ENCODE measurements around the gene NMT2. TPM values are rescaled to one million over a fixed set of nuclear protein-coding genes. Genes with fewer than 3 reads are reported as not detected.
A peak's percentile ranks its signal among the peaks of the same experiment; 100 is the strongest.
"Not testable (repeated sequence)": the region's sequence is repeated elsewhere in the genome, so short reads cannot be mapped to it uniquely, and the experiment has no call there.

Gene NMT2
- total and polyA plus RNA-seq, 7 donors, result 11.1 to 23.3 (median 16.1) TPM

- intact Hi-C loops (cut with DNase I), result loop anchor here (2.0 kb wide), 1 partner anchor 207 kb away; no protein-coding TSS in a partner anchor
- H3K4me3 ChIP-seq, result no peak overlapping the region
- 92 to 93% methylated on average over 6 of the region's 6 CpGs for WGBS, 2 donors
- no peak for DNase-seq
- peaks cover 0 to 20% (median 6%) of the 10 kb centered on the region in 4 donors for H3K36me3 ChIP-seq
- no peaks in the 10 kb centered on the region for H3K9me3 ChIP-seq
- no peak overlapping the region for H3K27ac ChIP-seq
- TF ChIP-seq POLR2A (IDR thresholded peaks at IDR 0.05) (no peak), POLR2AphosphoS5 (IDR thresholded peaks at IDR 0.05) (no peak), CTCF (IDR thresholded peaks at IDR 0.05) (no peak), EP300 (IDR thresholded peaks at IDR 0.05) (no peak)
- H3K27me3 ChIP-seq, result no peaks in the 10 kb centered on the region
- H3K4me1 ChIP-seq, result peaks cover 0 to 10% (median 3%) of the 10 kb centered on the region in 4 donors
Measured at GRCh38 chr10:15211464-15211979, 43.0 kb upstream of the NMT2 start.

GRCh38 chr10:15210521-15210920 lies 42.0 kb upstream of the NMT2 start:
- no peak for TF ChIP-seq POLR2A (IDR thresholded peaks at IDR 0.05)
- TF ChIP-seq POLR2AphosphoS5 (IDR thresholded peaks at IDR 0.05), result no peak
- TF ChIP-seq EP300 (IDR thresholded peaks at IDR 0.05), result no peak
- TF ChIP-seq CTCF (IDR thresholded peaks at IDR 0.05), result no peak
- Histone ChIP-seq H3K4me3 (no peak overlapping the region), H3K27me3 (no peaks in the 10 kb centered on the region), H3K27ac (no peak overlapping the region), H3K9me3 (no peaks in the 10 kb centered on the region), H3K4me1 (peaks cover 0 to 10% (median 3%) of the 10 kb centered on the region in 4 donors), H3K36me3 (peaks cover 0 to 20% (median 6%) of the 10 kb centered on the region in 4 donors)
- DNase-seq, result no peak
- 87 to 89% methylated on average over 8 of the region's 8 CpGs for WGBS, 2 donors
- intact Hi-C loops (cut with DNase I), result loop anchor here (1.0 to 2.0 kb wide), 2 partner anchors 161 to 208 kb away; partner anchors contain the start of gene FAM171A1

- peak; percentile 52 to 85 (median 75) for TF ChIP-seq CTCF (IDR thresholded peaks at IDR 0.05)
- no peak for TF ChIP-seq POLR2AphosphoS5 (IDR thresholded peaks at IDR 0.05)
- Histone ChIP-seq H3K4me3 (no peak overlapping the region), H3K27ac (no peak overlapping the region), H3K9me3 (no peaks in the 10 kb centered on the region), H3K27me3 (no peaks in the 10 kb centered on the region), H3K36me3 (peaks cover 0 to 20% (median 6%) of the 10 kb centered on the region in 4 donors), H3K4me1 (peaks cover 0 to 10% (median 3%) of the 10 kb centered on the region in 4 donors)
- 24 to 25% methylated on average over 14 of the region's 14 CpGs for WGBS, 2 donors
- DNase-seq, result peak; percentile 88
- intact Hi-C loops (cut with DNase I), result loop anchor here (1.0 to 2.0 kb wide), 2 partner anchors 161 to 209 kb away; partner anchors contain the start of gene FAM171A1
Measured at GRCh38 chr10:15209827-15210509, 41.5 kb upstream of the NMT2 start.

DNA sequence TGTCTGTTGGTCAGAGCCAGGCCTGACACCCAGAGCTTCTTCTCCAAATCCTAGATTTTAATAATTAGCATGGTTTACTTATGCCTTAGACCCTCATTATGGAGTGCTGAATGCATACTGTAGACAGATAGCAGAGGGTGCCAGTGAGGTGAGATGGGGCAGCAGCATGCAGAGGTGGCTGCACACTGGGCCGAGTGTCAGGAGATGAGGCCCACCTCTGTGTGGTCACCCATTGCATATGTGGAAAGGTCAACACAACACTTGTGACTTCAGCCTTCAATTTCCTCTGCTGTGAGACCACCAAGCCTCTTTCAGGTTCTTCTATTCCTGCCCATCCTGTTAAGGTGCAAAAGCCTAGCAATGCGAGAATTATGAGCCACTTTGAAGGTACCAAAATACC lies 39.7 kb upstream of the NMT2 start:
- no peak overlapping the region for H3K27ac ChIP-seq
- peak; percentile 21 for DNase-seq
- WGBS, 2 donors, result 75 to 88% methylated on average over 2 of the region's 2 CpGs

GRCh38 chr10:15207410-15207809 lies 38.9 kb upstream of the NMT2 start:
- H3K9me3 ChIP-seq; H3K4me3 ChIP-seq; H3K36me3 ChIP-seq; H3K27ac ChIP-seq; H3K27me3 ChIP-seq; intact Hi-C loops (cut with DNase I): not testable (repeated sequence)
- 97% methylated on average over 4 of the region's 4 CpGs for WGBS, 2 donors
- peak; percentile 28 for DNase-seq
- peaks cover 0 to 10% (median 3%) of the 10 kb centered on the region in 4 donors for H3K4me1 ChIP-seq

More for the DNA sequence above, 39.7 kb upstream of the NMT2 start:
- Histone ChIP-seq H3K9me3 (no peaks in the 10 kb centered on the region), H3K4me3 (no peak overlapping the region), H3K4me1 (peaks cover 0 to 10% (median 3%) of the 10 kb centered on the region in 4 donors), H3K36me3 (peaks cover 0 to 10% (median 0%) of the 10 kb centered on the region in 4 donors), H3K27me3 (no peaks in the 10 kb centered on the region)
- TF ChIP-seq POLR2A (IDR thresholded peaks at IDR 0.05), result no peak
- TF ChIP-seq CTCF (IDR thresholded peaks at IDR 0.05), result no peak
- TF ChIP-seq EP300 (IDR thresholded peaks at IDR 0.05), result no peak
- TF ChIP-seq POLR2AphosphoS5 (IDR thresholded peaks at IDR 0.05), result no peak
- intact Hi-C loops (cut with DNase I), result no loop called here

Measured in sigmoid colon (tissue), 7 donors.